ENCODE results near the gene MGAT5.

The MGAT5 gene

DNA sequence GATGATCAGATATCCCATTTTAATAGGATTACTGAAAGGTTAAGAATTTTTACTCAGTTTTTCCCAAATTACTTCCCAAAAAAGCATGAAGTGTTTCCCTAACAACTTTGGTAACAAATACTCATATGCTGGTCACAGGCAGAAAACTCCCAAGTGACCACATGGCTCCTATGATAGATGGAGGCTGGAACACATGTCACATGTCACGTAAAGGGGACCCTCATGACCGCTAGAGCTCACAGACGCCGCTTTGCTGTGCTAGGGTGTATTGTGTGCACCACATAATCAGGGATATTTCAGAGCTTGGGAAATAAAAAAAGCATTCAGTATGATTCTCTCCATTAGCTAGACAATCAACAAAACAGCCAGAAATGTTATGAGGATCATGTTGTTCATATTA lies 236.7 kb downstream of the MGAT5 start:
- no peak for DNase-seq

DNA sequence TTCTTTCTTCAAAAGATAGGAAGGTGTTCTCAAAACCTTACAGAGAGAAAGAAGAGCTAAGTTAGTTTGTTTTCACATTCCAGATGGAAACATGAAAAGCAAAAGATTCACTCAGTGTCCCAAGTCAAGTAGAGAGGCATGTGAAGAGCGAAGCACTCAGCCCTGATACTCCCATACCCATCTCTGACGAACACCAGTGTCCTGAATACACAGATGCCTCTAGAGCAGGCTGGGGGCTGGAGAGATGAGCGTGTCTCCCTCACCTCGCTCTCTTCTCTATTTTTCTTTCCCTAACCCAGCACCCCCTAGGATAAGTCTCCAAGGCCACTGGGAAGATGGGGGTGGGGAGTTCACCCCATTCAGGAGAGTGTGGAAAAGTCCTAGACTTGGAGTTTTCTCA lies 237.2 kb downstream of the MGAT5 start:
- no peak for DNase-seq

- DNase-seq = no peak
These were observed 238.0 kb downstream of the MGAT5 start for GRCh38 chr2:134491771-134492441.

- no peak for DNase-seq
These were observed 239.9 kb downstream of the MGAT5 start for GRCh38 chr2:134493797-134494196.

DNA sequence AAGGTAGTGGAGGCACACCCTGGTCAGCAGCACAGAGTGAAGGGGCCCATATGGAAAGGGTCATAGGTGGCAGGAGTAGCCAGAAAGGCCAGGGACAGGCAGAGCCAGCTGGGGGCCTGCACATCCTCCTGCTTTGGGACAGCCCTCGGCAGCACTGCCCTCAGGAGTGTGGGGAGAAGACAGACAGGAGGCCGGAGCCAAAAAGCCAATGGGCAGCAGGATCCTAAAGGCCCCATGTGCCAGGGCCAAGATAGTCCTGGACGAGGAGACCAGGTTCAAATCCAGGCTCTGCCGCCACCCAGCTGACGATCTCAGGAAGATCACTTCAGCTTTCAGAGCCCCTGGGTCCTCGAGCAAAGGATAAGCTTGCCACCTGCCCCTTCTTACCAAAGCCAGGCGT lies 244.8 kb downstream of the MGAT5 start:
- no peak for DNase-seq

DNA sequence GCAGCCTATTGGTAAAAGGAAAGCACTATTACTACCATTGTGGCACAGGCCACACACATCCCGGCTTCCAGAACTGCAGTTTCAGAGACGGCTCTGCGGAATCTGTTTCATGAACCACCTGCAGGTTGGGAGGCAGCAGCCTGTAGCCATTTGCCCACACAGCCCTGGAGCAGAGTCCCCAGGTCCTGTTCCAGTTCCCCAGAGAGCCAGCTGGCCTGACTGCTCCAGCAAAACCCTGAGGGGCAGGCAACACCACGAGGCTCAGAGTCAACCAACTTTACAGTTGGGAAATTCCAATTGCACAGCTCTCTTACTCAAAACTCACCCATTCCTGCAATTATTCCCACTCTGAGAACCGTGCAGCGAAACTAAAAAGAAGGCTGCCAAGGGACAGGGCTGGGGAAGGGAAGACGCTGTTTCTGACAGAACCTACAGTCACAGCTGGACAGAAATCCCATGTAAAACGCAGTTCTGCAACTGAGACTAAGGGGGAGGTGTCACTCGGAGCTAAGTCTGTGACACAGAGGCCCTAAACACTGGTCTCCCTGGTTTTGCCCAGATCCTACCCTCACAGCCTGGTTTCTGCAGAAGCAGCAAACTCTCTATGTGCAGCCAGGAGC lies 245.5 kb downstream of the MGAT5 start:
- DNase-seq = no peak

DNA sequence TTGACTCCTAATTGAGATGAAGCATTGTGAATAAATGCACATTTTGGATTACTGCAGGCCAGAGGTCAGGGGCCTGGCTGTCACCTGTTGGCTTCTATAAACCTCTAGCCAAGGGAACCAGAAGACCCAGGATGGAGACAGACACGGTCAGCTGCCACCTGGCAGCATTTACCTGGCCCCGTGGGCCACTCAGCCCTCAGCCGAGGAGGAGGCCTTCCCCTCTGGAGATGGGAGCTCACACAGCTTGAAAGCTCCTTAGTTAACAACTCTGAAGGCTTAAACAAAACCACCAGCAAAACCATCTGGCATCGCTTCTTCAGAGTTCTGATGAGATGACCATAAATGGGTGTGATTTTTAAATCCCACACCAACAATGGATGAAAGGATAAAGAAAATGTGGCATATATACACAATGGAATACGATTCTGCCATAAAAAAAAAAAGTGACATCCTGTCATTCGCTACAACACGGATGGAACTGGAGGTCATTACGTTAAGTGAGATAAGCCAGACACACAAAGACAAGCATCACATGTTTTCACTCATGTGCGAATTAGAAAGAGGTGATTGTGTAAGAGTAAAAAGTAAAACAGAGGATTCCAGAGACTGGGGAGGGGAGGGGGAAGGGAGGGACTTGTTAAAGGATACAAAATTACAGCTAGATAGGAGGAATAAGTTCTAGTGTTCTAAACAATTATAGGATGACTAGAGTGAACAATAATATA lies 246.5 kb downstream of the MGAT5 start:
- no peak for DNase-seq

DNA sequence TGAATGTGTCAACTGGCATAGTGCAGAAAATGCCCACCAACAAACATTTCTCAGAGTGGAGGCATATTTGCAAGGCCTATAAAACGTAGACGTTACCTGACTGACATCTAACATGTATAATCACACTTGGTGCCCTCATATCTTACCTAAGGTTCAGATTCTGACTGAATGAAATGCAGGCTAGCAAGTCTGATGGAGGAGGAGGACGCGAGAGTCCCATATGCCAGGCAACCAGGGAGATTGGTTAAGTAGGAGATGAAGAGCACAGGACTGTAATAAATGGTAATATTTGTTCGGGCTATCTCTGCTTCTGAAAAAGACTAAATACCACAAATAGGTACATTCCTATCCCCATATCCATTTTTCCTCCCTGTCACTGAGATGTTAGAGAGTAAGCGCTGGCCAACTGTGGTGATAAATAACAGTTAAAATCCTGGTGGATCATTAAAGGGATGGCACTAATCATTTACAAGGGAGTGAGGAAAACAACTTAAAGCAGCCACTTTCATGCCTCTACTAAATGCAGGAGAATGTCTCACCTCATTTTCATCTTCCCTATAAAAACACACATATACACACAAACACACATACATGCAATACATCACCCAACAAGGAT lies 247.7 kb downstream of the MGAT5 start:
- DNase-seq = no peak

- no peak for DNase-seq
These were observed 248.2 kb downstream of the MGAT5 start for GRCh38 chr2:134502104-134502503.

Data from activated naive CD4-positive, alpha-beta T cell treated with Interleukin-2 at 50 U/mL for 16 hours (primary cell).